ENCODE results near the gene GTF2H3. TPM values are rescaled to one million over a fixed set of nuclear protein-coding genes. Genes with fewer than 3 reads are reported as not detected.

Gene GTF2H3
- total and polyA plus RNA-seq, 9 of the 15 experiments (the other 6 are each of a cell fraction or from before 2014, with no cell fraction given), result 22.7 to 99.7 (median 49.6) TPM

- TF ChIP-seq ZNF274 (IDR thresholded peaks at IDR 0.05; ENCODE audit: borderline replicate concordance, low read depth, low read length), result no peak
- no peak for TF ChIP-seq ZFP1 (CRISPR knock-in tag; IDR thresholded peaks at IDR 0.05)
- no peak for TF ChIP-seq JUNB (CRISPR knock-in tag; conservative IDR thresholded peaks at IDR 0.05)
- TF ChIP-seq ZBTB8A (IDR thresholded peaks at IDR 0.05; ENCODE audit: partially characterized antibody), result no peak
- no peak for TF ChIP-seq MTA2 (IDR thresholded peaks at IDR 0.05; ENCODE audit: low read depth)
- TF ChIP-seq KLF6 (CRISPR knock-in tag; IDR thresholded peaks at IDR 0.05; ENCODE audit: borderline replicate concordance), result no peak
Observed at GRCh38 chr12:123681605-123682004, 48.0 kb downstream of the GTF2H3 start (continued).

DNA sequence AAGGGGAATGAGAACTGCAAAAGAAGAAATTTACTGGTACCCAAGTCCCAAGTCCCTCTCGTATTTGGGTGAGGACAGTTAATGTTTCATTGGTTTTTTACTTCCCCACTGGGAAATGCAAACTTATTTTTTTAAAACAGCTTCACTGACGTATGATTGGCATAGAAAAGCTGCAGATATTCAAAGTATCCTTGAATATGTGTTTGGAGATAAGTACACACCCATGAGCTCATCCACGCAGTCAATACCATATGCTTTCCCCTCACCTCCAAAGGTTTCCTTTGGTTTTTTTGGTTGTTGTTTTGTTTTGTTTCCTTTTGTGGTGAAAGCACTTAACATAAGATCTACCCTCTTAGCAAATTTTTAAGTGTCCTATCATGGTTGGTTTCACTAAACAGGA lies 50.3 kb downstream of the GTF2H3 start:
- intact Hi-C loops (cut with micrococcal nuclease) (no loop called here), in situ Hi-C loops (cut with MboI) (no loop called here)
- H3K4me2 ChIP-seq (ENCODE audit: insufficient read depth, low read length), result no peak overlapping the region
- H3K36me3 ChIP-seq (ENCODE audit: control insufficient read depth, insufficient read depth, low read length), result 0 out of 3 replicates have a peak, but pooled peaks cover 2% of the 10 kb centered on the region
- CTCF ChIA-PET (ENCODE audit: low intra/inter-chr PET ratio), result no interaction called here
- H3K9ac ChIP-seq (ENCODE audit: insufficient read depth in 1 of 2, low read depth in 2 of 2, low read length in 2 of 2), result no peak overlapping the region
- POLR2A ChIA-PET, result interaction anchor here (0.6 kb wide), 1 partner anchor 32 kb away, joined by 3 read pairs; no protein-coding TSS in a partner anchor
- H2AFZ ChIP-seq (ENCODE audit: low read depth, low read length), result no peak overlapping the region
- no peak overlapping the region for H3K27ac ChIP-seq (ENCODE audit: extremely low read depth, low read depth, low read length)
- no peaks in the 10 kb centered on the region for H3K27me3 ChIP-seq (ENCODE audit: control insufficient read depth in 2 of 2, insufficient read depth in 2 of 2, low read length in 2 of 2)
- WGBS (ENCODE audit: insufficient coverage, low coverage, missing lambda C conversion rate), result 40% methylated on average over 3 of the region's 3 CpGs
- BruUV-seq (replicated peaks), result no TSS peak
- H3K79me2 ChIP-seq (ENCODE audit: control insufficient read depth, insufficient read depth, low read length), result no peaks in the 10 kb centered on the region
- no peaks in the 10 kb centered on the region for H4K20me1 ChIP-seq (replicated peaks; ENCODE audit: control insufficient read depth, insufficient read depth, low read length)
- H3K4me3 ChIP-seq, result no peak overlapping the region
- no peak for FAIRE-seq
- H3K9me1 ChIP-seq (ENCODE audit: control insufficient read depth, insufficient read depth, low read length), result no peaks in the 10 kb centered on the region
- DNase-seq (ENCODE audit: extremely low read depth in 1 of 4, low spot score in 3 of 4), result no peak
- H3K4me1 ChIP-seq (replicated peaks in 1 of 2; ENCODE audit: control insufficient read depth in 2 of 2, insufficient read depth in 2 of 2, low read length in 2 of 2), result no peaks in the 10 kb centered on the region; a peak in 1 of 5 replicates
- no peaks in the 10 kb centered on the region for H3K9me3 ChIP-seq (replicated peaks; ENCODE audit: control insufficient read depth, insufficient read depth, low read depth, low read length)
- no peak for ATAC-seq
- TF ChIP-seq NONO (IDR thresholded peaks at IDR 0.05; ENCODE audit: low read depth in 2 of 2, low read length in 1 of 2) (no peak), PHB2 (IDR thresholded peaks at IDR 0.05; ENCODE audit: low read depth) (no peak), KDM4B (IDR thresholded peaks at IDR 0.05; ENCODE audit: borderline replicate concordance in 2 of 2, low read depth in 1 of 2) (no peak)
- TF ChIP-seq, protein P1, sequence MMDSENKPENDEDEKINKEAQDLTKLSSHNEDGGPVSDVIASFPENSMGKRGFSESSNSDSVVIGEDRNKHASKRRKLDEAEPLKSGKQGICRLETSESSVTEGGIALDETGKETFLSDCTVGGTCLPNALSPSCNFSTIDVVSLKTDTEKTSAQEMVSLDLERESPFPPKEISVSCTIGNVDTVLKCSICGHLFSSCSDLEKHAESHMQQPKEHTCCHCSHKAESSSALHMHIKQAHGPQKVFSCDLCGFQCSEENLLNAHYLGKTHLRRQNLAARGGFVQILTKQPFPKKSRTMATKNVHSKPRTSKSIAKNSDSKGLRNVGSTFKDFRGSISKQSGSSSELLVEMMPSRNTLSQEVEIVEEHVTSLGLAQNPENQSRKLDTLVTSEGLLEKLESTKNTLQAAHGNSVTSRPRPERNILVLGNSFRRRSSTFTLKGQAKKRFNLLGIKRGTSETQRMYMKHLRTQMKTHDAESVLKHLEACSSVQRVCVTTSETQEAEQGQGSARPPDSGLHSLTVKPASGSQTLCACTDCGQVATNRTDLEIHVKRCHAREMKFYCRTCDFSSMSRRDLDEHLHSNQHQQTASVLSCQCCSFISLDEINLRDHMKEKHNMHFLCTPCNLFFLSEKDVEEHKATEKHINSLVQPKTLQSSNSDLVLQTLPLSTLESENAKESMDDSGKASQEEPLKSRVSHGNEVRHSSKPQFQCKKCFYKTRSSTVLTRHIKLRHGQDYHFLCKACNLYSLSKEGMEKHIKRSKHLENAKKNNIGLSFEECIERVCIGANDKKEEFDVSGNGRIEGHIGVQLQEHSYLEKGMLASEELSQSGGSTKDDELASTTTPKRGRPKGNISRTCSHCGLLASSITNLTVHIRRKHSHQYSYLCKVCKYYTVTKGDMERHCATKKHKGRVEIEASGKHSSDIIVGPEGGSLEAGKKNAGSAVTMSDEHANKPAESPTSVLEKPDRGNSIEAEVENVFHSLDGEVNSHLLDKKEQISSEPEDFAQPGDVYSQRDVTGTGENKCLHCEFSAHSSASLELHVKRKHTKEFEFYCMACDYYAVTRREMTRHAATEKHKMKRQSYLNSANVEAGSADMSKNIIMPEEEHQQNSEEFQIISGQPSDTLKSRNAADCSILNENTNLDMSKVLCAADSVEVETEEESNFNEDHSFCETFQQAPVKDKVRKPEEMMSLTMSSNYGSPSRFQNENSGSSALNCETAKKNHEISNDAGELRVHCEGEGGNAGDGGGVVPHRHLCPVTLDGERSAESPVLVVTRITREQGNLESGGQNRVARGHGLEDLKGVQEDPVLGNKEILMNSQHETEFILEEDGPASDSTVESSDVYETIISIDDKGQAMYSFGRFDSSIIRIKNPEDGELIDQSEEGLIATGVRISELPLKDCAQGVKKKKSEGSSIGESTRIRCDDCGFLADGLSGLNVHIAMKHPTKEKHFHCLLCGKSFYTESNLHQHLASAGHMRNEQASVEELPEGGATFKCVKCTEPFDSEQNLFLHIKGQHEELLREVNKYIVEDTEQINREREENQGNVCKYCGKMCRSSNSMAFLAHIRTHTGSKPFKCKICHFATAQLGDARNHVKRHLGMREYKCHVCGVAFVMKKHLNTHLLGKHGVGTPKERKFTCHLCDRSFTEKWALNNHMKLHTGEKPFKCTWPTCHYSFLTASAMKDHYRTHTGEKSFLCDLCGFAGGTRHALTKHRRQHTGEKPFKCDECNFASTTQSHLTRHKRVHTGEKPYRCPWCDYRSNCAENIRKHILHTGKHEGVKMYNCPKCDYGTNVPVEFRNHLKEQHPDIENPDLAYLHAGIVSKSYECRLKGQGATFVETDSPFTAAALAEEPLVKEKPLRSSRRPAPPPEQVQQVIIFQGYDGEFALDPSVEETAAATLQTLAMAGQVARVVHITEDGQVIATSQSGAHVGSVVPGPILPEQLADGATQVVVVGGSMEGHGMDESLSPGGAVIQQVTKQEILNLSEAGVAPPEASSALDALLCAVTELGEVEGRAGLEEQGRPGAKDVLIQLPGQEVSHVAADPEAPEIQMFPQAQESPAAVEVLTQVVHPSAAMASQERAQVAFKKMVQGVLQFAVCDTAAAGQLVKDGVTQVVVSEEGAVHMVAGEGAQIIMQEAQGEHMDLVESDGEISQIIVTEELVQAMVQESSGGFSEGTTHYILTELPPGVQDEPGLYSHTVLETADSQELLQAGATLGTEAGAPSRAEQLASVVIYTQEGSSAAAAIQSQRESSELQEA (IDR thresholded peaks at IDR 0.05; ENCODE audit: low read depth), result no peak
- TF ChIP-seq, protein P2, sequence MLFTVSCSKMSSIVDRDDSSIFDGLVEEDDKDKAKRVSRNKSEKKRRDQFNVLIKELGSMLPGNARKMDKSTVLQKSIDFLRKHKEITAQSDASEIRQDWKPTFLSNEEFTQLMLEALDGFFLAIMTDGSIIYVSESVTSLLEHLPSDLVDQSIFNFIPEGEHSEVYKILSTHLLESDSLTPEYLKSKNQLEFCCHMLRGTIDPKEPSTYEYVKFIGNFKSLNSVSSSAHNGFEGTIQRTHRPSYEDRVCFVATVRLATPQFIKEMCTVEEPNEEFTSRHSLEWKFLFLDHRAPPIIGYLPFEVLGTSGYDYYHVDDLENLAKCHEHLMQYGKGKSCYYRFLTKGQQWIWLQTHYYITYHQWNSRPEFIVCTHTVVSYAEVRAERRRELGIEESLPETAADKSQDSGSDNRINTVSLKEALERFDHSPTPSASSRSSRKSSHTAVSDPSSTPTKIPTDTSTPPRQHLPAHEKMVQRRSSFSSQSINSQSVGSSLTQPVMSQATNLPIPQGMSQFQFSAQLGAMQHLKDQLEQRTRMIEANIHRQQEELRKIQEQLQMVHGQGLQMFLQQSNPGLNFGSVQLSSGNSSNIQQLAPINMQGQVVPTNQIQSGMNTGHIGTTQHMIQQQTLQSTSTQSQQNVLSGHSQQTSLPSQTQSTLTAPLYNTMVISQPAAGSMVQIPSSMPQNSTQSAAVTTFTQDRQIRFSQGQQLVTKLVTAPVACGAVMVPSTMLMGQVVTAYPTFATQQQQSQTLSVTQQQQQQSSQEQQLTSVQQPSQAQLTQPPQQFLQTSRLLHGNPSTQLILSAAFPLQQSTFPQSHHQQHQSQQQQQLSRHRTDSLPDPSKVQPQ (CRISPR knock-in tag; IDR thresholded peaks at IDR 0.05; ENCODE audit: borderline replicate concordance), result no peak

Measured in K562 (cell line).